Stimulated activated CD4-positive, alpha-beta T cell treated with anti-CD3 and anti-CD28 coated beads, Interleukin-2, amount 100 ng/mL, for 48 hours (primary cell): ENCODE measurements around the gene FIBP.
"Not testable (repeated sequence)": the region's sequence is repeated elsewhere in the genome, so short reads cannot be mapped to it uniquely, and the experiment has no call there.

Source experiments
- DNase-seq, 2 donors: peaks; one replicate each; pipeline ENCODE4 v3.0.0-alpha.2; 2020

FIBP gene

DNA sequence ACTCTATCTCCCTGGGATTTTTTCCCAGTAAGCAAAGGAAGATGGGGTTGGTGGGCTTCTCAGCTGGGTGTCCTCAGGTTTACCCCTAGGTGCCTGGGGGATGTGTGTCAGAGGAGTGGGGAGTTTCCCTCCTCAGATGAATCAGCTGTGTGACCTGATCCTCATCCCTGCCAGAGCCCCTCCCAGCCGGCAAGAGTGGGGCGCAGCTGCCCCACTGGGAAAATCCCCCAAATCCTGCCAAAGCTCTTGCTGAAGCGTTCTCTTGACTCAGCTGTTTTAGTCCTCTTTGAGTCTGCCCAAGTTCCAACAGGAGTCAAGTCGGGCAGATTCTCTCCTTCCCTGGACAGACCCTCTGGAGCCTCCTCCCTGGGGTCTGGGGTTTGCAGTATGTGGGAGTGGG lies 24.6 kb upstream of the FIBP start:
- DNase-seq = no peak

DNA sequence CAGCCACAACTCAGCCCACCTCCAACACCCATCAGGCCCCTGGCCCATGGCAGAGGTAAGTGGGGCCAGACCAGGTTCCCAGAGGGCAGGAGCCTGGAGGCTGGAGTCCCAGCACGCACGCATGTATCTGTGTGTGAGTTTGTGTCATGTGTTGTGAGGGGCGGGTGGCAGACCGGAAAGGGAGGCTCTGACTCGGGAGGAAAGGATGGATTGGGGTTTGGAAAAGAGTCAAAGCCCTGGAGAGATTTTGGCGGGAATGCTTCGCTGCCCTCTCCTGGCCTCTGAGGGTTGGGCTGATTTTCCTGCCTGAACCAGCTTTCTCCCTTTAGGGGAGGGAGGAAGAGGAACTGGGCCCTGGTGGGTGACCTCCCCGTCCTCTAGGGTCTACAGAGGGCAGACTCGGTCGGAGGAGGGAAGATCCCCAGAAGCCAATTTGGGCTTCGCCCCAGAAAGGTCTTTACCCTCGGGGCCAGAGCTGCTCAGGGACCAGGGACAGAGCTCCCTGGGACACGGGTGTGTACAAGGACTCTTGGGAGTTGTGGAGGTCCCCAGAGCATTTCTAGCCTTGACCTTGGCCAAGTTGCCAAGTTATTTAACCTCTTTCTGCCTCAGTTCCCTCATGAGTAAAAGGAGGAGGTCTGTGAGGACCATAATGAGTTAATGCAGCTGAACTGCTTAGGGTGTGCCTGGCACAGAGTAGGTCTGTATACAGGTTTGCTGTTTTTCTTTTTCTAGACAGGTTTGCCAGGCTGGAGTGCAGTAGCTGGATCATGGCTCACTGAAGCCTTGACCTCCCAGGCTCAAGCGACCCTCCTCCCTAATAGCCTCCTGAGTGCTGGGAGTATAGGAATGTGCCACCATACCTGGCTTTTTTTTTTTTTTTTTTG lies 23.7 kb upstream of the FIBP start:
- no peak for DNase-seq

DNA sequence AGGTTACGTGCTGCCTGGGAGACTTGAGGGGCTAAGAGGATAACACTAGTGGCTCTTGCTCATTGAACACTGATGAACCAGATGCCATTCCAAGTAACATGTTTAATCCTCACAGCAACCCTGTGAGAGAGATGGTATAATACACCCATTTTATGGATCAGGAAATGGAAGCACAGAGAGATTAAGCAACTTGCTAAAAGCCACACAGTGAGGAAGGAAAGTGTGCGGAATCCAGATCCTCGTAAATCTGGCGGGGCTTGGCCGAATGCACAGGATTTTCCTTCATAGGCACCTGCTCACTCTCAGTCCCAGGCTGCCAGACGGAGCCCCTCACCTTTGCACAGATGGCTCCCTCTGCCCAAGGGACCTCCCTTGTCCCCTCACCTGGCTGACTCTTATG lies 19.6 kb upstream of the FIBP start:
- no peak for DNase-seq

DNA sequence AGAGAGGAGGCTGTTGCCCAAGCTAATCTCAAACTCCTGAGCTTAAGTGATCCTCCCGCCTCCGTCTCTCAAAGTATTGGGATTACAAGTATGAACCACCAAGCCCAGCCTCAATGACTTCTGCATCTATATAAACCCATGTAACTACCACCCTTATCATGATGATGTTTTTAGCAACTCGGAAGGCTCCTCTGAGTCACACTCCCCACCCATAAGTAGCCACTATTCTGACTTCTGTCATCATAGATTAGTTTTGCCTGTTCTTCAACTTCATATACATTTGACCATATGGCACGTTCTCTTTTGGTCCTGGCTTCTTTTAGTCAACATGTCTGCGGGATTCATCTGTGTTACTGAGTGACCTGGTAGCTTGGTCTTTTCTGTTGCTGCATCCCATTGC lies 18.3 kb upstream of the FIBP start:
- no peak for DNase-seq

DNA sequence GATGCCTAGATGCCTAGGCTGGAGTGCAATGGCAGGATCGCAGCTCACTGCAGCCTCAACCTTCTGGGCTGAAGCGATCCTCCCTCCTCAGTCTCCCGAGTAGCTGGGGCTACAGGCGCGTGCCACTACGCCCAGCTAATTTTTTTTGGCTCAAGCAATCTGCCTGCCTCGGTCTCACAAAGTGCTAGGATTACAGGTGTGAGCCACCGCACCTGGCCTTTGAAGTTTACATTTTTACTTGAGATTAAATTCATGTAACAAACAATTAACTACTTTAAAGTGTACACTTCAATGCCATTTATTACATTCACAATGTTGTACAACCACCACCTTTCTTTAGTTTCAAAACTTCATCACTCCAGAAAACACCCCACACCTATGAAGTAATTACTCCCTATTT lies 15.4 kb upstream of the FIBP start:
- no peak for DNase-seq

DNA sequence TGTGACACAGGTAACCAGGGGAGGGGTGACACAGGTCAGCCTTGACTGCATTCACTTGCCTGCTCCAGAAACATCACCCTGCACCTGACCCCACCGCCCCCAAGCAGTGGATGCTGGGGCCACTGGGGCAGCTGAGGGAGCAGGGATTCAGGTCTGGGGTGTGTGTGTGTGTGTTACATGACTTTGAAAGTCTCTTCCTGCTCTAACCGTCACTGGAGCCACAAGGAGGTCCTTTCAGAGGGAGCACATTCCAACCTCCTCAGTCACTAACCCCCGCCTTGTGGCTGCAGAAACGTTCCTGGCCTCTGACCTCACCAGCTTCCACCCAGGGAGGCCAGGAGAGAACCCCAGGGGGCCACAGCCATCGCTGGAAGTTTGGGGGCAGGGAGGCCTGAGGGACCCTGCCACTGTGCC lies 14.8 kb upstream of the FIBP start:
- no peak for DNase-seq

DNA sequence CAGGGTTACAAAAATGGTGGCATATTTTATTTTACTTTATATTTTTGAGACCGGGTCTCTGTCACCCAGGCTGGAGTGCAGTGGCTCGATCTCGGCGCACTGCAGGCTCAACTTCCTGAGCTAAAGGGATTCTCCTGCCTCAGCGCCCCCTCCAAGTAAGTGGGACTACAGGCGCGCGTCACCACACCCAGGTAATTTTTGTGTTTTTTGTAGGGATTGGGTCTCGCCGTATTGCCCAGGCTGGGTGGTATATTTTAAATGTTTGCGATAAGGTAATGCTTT lies 12.6 kb upstream of the FIBP start:
- DNase-seq = no peak

DNA sequence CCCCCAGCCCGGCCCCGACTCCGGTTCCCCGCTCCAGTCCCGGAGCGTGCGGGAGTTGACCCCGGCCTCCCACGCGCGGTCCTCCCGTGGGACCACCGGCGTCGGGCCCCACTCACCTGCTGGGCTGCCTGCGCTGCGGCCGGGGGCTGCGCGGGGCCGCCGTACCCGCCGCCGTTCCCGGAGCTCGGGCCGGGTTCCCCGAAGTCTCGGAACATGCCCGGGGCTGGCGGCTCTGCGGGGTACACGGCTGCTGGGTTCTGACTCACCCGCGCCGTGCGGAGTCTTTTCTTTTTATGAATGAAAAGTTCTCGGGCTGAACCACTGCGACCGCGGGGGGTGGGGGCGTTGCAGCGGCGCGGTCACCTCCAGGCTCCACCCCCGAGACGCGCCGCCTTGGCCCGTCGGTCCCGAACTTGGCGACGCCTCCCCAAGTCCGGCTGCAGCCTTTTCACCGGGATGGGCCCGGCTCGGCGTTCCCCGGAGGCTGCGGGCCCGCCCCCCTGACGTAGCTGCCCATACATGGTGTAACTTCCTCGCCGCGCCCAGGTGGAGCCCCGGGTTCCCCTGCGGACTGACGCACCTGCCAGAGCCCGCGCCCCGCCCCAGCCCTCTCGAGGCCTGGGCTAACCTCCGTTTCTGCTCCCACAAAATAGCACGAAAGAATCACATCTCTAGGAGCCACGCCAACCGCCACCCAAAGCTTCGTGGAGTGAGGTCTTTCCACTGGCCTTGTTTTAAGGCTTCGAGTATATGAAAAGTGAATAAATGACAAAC lies 12.0 kb upstream of the FIBP start, which contains the start of gene FOSL1:
Gene FOSL1 (minus strand): TSS at position 264 of the 774 bp plus-strand sequence. CDS start 49 bp downstream, at position 215.
- peak; percentile 89 to 92 for DNase-seq

DNA sequence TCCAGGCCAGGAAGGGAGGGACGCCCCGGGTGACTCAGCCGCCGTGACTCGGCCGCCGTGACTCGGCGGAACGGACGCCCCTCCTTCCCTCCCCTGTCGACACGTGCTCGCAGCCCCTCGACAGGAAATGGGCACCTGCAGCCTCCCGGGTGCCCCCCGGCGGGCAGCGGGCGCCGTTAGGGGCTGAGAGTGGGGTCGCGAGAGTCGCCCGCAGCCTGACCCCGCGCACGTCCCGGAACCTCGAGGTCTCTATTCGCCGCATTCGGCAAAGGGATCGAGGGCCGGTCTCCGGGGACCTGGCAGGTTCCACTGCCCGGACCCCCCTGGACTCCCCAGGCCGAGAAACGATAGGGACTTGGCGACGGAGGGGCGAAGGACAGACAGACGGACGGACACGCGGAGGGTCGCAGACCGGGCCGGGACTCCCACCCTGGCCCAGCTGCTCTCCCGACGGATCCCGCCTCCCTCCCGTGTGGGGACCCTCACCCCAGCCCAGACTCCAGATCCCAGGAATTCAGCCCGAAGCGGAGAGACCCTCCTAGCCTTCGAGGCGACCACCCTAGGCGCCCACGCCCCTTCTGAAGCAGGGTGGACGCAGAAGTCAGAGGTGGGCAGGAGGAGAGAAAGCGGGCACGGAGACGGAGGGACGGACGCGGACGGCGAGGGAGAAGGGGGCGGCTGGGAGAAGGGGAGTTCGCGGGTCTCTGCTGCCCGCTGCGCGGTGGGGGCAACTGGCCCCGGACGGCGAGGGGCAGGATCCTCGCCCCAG lies 11.3 kb upstream of the FIBP start:
- peak in 1 of 2 donors; percentile 72 for DNase-seq

DNA sequence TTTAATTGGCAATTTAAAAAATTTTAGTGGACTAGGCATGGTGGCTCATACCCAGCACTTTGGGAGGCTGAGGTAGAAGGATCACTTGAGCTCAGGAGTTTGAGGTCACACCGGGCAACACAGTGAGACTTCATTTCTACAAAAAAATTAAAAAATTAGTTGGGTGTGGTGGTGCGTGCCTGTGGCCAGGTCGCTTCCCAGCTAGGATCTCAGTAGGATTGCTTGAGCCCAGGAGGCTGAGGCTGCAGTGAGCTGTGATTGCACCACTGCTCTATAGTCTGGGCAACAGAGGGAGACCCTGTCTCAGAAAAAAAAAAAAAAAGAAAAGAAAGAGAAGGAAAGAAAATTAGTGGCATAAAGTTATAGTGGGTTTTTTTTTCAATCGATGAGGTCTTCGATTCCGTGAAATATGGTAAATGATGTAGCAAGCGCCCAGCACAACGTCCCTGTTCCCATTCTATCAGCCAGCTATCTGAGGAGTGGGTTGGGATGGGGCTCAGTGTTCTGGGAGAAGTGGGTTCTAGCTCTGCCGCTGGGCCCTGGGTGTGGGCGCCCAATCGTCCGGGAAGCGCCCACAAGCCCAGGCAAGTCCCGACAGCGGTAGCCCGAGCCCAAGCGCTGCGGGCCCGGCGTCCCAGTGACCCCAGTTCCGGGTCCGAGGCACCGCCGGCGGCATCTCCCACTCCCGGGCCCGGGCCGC lies 10.5 kb upstream of the FIBP start:
- no peak for DNase-seq

DNA sequence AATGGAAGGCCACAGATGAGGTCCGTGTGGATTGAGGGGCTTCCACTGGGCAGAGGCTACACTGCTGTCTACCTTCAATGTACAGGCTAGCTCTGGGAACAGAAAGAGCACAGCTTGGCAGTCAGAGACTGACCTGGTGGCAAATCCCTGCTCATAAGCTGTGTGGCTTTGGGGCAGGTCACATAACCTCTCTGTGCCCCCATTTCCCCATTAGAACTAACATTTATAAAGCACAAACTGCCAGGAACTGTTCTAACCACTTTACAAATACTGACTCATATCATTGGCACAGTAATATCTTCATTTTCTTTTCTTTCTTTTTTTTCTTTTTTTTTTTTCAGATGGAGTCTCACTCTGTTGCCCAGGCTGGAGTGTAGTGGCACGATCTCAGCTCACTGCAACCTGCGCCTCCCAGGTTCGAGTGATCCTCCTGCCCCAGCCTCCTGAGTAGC lies 8.8 kb upstream of the FIBP start:
- no peak for DNase-seq

DNA sequence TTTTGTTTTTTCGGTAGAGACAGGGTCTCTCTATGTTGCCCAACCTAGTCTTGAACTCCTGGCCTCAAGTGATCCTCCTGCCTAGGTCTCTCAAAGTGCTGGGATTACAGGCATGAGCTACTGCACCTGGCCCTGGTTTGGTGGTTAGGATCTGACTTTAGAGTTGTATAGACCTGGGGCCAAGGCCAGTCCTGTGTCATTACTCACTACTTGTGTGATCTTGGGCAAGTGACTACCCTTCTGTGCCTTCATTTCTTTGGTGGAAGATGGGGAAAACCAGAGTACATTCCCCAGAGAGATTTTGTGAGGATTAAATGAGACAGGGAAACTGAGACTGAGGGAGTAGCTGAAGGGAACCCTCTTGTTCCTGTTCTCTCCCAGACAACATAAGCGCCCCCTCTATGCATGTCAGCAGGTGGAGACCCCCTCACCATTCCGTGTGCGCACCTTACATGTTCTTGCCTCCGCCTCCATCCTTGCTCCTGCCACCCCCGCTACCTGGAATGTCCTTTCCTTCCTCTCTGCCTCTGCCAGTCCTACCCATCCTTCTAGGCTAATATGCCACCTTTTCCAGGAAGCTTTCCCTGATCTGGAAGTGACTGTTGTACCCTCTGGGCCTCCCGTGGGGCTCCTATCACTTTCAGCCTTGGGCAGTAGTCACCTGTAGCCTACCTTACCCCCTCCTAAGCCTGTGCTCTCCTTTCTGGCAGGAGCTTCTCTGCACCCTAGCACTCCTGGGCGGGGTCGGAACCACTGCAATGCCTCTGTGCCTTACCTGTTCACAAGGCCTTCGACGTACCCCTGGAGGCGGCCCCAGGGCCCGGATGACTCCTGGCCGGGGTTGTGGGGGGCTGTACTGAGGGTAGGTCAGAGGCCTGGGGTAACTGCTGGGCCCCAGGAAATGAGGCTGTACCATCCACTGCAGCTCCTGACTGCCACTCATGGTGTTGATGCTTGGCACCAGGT lies 8.0 kb upstream of the FIBP start:
- no peak for DNase-seq

DNA sequence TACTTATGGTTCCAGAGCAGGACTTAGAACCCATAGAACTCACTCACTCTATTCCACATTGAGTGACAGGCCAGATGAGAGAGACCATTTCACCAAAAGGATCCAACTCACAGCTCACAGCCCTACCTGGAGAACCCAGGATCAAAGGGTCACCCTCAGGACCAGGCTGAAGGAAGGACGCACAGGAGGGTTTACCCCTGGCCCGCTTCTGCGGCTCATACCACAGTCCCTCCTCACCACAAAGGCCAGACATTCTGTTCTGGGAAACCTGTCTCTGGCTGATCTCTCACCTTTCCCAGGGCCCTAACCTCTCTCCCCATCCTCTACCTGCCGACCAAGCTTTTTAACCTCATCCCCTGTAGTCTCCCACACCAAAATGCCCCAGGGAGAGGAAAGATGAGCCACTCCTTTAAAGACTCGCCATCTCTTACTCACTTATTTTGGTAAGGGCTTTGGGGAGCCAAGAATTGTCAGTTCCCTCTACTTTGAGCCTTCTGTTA lies 7.3 kb upstream of the FIBP start:
- no peak for DNase-seq

DNA sequence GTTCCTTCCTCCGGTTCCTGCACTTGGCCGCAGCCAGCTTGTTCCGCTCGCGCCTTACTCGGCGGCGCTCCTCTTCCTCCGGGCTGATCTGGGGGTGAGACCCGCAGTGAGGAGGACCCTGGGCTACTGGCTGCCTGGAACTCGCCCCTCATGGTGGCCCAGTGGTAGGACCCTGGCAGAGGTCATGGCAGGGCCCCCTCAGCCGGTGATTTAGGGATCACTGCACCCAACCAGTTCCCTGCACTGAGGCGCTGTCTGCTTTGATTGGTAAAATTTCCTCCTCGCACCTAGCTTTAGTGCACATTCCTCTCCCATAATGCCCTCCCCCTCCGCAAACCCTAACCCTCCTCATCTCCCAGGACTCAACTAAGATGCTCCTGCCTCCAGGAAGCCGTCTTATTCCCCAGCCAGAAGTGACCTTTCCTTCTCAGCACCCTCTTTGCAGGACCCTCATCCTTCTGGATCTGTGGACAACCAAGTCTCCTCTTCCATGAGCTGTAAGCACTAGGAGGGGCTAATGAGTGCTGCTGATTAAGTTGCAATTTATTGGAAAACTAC lies 5.8 kb upstream of the FIBP start:
- no peak for DNase-seq

DNA sequence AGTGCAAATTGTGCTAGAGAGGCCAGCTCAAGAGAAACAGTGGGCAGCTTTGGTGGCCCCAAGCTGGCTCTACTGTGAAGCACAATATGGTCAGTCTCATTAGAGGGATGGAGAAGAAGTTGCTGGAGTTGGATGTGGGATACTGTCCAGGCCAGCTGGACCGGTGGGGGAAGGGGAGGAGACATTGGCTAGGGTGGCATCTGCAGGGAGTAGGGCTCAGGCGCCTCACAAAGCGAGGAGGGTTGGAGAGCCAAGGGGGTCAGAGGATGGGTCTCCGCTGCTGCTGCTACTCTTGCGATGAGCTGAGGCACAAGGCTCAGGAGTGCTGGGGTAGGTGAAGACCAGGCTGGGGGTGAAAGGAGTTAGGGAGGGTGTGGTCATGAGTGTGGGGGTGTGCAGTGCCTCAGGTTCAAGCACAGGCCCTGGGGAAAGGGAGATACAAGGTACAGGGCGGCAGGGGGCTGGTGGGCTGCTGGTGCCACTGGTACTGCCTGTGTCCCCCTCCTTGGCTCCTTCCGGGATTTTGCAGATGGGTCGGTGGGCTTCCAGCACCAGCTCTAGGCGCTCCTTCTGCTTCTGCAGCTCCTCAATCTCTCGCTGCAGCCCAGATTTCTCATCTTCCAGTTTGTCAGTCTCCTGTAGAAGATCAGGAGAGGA lies 4.5 kb upstream of the FIBP start:
- no peak for DNase-seq

DNA sequence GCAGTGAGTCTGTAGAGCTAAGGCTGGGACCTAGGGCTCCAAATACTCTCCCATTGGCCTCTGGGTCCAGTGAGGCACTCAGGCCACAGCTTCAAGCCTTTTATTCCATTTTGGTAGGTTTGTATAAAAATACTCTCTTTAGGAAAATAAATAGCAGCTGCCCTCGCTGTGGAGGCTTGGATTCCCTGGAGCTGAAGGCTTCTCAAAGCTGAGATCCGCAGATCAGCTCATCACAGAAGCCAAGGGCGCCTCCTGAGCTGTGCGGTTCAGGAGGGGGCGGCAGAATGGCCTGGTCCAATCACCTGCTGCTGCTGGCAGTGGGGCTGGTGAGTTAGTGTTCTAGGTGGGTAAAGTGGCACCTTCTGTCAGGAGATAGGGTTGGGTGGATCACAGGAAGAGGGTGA lies 3.9 kb upstream of the FIBP start:
- DNase-seq = not testable (repeated sequence)

DNA sequence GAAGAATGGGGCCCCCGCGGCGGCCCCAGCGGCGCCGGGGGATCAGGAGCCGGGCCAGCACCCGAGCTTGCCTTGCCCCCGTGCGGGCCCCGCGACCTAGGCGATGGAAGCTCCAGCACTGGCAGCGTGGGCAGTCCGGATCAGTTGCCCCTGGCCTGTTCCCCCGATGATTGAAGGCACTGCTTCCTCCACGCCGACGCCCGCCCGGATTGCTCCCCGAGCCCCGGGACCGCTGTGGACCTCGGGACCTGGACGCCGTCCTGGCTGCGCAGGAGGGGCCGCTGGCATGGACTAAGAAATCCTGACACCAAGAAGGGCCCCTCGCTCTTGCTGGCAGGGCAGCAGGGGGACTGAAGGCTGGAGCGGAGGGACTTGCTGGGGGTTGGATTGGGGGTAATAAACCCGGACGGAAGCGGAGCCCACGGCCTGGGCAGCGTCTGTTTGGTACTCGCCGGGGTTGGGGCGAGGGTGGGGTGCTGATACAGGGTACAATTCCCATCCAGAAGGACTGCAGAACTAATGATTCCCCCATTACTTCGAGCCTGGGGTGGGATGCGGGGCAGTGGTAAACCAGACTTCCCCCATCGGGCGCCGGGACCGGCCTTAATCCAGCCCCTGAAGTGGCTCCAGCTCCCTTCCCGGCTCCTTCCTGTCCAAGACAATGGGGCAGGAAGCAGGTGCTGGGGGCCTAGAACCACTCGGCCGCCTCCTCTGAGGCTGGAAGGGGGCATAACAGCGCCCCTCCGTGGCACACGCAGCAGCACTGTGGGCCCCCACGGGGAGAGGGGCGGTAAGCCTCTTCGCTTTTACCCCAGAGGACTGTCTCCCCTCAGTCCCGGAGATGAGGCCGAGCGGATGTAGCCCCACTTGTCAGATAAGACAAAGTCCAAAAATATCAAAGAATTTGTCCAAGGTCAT lies 3.2 kb upstream of the FIBP start:
- DNase-seq = no peak

DNA sequence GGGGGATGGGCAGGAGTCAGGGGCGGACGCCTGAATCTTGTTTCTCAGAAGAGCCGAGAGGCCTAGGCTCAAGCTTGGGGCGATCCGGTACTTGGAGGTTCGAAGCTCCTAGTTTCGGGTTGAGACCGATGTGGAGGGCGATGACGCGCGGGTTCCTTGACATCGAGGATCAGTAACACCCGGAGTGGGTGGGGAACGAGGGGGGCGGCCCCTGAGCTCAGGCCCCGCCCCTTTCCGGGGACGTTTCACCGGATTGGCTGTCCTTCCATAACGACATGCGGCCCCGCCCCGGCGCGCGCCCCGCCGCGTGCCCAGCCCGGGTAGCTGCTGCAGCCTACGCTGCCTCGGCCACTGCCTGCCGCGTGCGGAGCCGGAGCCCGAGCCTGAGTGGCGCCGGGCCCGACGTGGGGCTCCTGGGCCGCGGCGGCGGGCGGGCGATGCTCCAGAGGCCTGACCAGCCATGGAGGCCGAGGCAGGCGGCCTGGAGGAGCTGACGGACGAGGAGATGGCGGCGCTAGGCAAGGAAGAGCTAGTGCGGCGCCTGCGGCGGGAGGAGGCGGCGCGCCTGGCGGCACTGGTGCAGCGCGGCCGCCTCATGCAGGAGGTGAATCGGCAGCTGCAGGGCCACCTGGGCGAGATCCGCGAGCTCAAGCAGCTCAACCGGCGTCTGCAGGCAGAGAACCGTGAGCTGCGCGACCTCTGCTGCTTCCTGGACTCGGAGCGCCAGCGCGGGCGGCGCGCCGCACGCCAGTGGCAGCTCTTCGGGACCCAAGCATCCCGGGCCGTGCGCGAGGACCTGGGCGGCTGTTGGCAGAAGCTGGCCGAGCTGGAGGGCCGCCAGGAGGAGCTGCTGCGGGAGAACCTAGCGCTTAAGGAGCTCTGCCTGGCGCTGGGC lies 2.3 kb upstream of the FIBP start, which contains the start of gene CCDC85B:
Gene CCDC85B (plus strand): TSS at position 350 of the 895 bp plus-strand sequence. CDS start 111 bp downstream, at position 461.
- DNase-seq = peak; percentile 97 to 98
